Stimulated activated CD8-positive, alpha-beta memory T cell treated with anti-CD3 and anti-CD28 coated beads, Interleukin-12 subunit alpha, Interleukin-12 subunit beta, amount 100 ng/mL, for 4 hours (primary cell): ENCODE data around the gene MUS81.

Experiments used
- DNase-seq: peaks from one replicate; pipeline ENCODE4 v3.0.0-alpha.2; 2020; ENCODE audit warnings: low read depth

MUS81 gene

GRCh38 chr11:65892661-65893317 lies 32.6 kb downstream of the MUS81 start:
- no peak for DNase-seq

GRCh38 chr11:65894034-65894591 lies 33.9 kb downstream of the MUS81 start:
- no peak for DNase-seq

GRCh38 chr11:65895482-65895981 lies 35.3 kb downstream of the MUS81 start:
- DNase-seq = no peak

- DNase-seq = no peak
These were observed 36.1 kb downstream of the MUS81 start for GRCh38 chr11:65896034-65896999.

GRCh38 chr11:65897020-65897471 lies 36.8 kb downstream of the MUS81 start:
- no peak for DNase-seq

- no peak for DNase-seq
These were observed 38.6 kb downstream of the MUS81 start for GRCh38 chr11:65898656-65899355.

- DNase-seq = peak; percentile 67
These were observed 39.3 kb downstream of the MUS81 start for GRCh38 chr11:65899356-65900124.

GRCh38 chr11:65900125-65900898 lies 40.1 kb downstream of the MUS81 start, which contains the start of gene FOSL1:
FOSL1 (minus strand) TSS chr11:65900388; CDS start chr11:65900339, 49 bp downstream.
- peak; percentile 91 for DNase-seq

- no peak for DNase-seq
These were observed 40.6 kb downstream of the MUS81 start for GRCh38 chr11:65900899-65901180.

GRCh38 chr11:65903068-65903481 lies 42.8 kb downstream of the MUS81 start:
- DNase-seq = no peak

GRCh38 chr11:65903715-65904114 lies 43.5 kb downstream of the MUS81 start:
- DNase-seq = no peak

- DNase-seq = no peak
These were observed 46.4 kb downstream of the MUS81 start for GRCh38 chr11:65906602-65907001.

- no peak for DNase-seq
These were observed 47.6 kb downstream of the MUS81 start for GRCh38 chr11:65907878-65908277.

GRCh38 chr11:65911682-65912568 lies 51.7 kb downstream of the MUS81 start:
- DNase-seq = no peak

- no peak for DNase-seq
These were observed 52.6 kb downstream of the MUS81 start for GRCh38 chr11:65912845-65913244.

GRCh38 chr11:65915101-65915820 lies 55.0 kb downstream of the MUS81 start:
- DNase-seq = no peak

- DNase-seq = no peak
These were observed 55.6 kb downstream of the MUS81 start for GRCh38 chr11:65915821-65916251.
